HG03175 (cell line): Measurements from ENCODE around the gene SQSTM1.
"Not testable (repeated sequence)": the region's sequence is repeated elsewhere in the genome, so short reads cannot be mapped to it uniquely, and the experiment has no call there.

ENCODE experiments used
- ATAC-seq: cut with Tn5 transposase; IDR thresholded peaks from one replicate; pipeline ENCODE4 v1.9.1; 2021; ENCODE audit warnings: mild to moderate bottlenecking, moderate library complexity; ENCODE audit not compliant: unreplicated experiment

The SQSTM1 gene

GRCh38 chr5:179823937-179824744, 3.4 kb downstream of the SQSTM1 start:
- ATAC-seq: no peak

- no peak for ATAC-seq
These were observed 4.0 kb downstream of the SQSTM1 start for GRCh38 chr5:179824745-179825112.

- ATAC-seq: no peak
These were observed 5.0 kb downstream of the SQSTM1 start for GRCh38 chr5:179825655-179826182.

- no peak for ATAC-seq
These were observed 7.0 kb downstream of the SQSTM1 start for GRCh38 chr5:179827680-179828079.

- ATAC-seq: no peak
These were observed 8.2 kb downstream of the SQSTM1 start for GRCh38 chr5:179828756-179829421.

GRCh38 chr5:179829732-179830435, 9.2 kb downstream of the SQSTM1 start:
- no peak for ATAC-seq

- no peak for ATAC-seq
These were observed 10.2 kb downstream of the SQSTM1 start for GRCh38 chr5:179830818-179831468.

GRCh38 chr5:179832039-179832745, 11.5 kb downstream of the SQSTM1 start:
- ATAC-seq: no peak

- no peak for ATAC-seq
These were observed 12.5 kb downstream of the SQSTM1 start for GRCh38 chr5:179833056-179833708.

- no peak for ATAC-seq
These were observed 13.0 kb downstream of the SQSTM1 start for GRCh38 chr5:179833709-179834070.

GRCh38 chr5:179834120-179834519, 13.4 kb downstream of the SQSTM1 start:
- ATAC-seq: no peak

GRCh38 chr5:179834871-179835270, 14.2 kb downstream of the SQSTM1 start:
- not testable (repeated sequence) for ATAC-seq

GRCh38 chr5:179836225-179837019, 15.7 kb downstream of the SQSTM1 start:
- ATAC-seq: no peak

GRCh38 chr5:179837076-179838011, 16.6 kb downstream of the SQSTM1 start:
- no peak for ATAC-seq

GRCh38 chr5:179839328-179840256, 18.9 kb downstream of the SQSTM1 start:
- ATAC-seq: no peak

- ATAC-seq: no peak
These were observed 19.6 kb downstream of the SQSTM1 start for GRCh38 chr5:179840321-179840720.

GRCh38 chr5:179840766-179841165, 20.1 kb downstream of the SQSTM1 start:
- no peak for ATAC-seq
